HepG2 (cell line): ENCODE measurements around the gene NEAT1. TPM values are rescaled to one million over a fixed set of nuclear protein-coding genes. Genes with fewer than 3 reads are reported as not detected.
A peak's percentile ranks its signal among the peaks of the same experiment; 100 is the strongest.

Source experiments
- ATM ChIP-seq: fragments of 450-650 bp; IDR thresholded peaks from 2 replicates; pipeline ENCODE4 v1.7.1; 2017; ENCODE audit warnings: mild to moderate bottlenecking, borderline replicate concordance
- CCDC6 ChIP-seq: sonication (generic); formaldehyde crosslinking; IDR thresholded peaks from 2 replicates; pipeline ENCODE4 v1.8.1; 2022; ENCODE audit warnings: mild to moderate bottlenecking, missing genetic modification reagents, moderate library complexity
- EED ChIP-seq: sonication (generic); formaldehyde crosslinking; IDR thresholded peaks from 2 replicates; pipeline ENCODE4 v1.5.0; 2020; ENCODE audit warnings: mild to moderate bottlenecking, missing genetic modification reagents
- GPN1 ChIP-seq: sonication (generic); formaldehyde crosslinking; IDR thresholded peaks from 2 replicates; pipeline ENCODE4 v1.5.1; 2020; ENCODE audit warnings: missing genetic modification reagents, borderline replicate concordance
- HINFP ChIP-seq: sonication (generic); formaldehyde crosslinking; IDR thresholded peaks from 2 replicates; pipeline ENCODE4 v1.4.0; 2020; ENCODE audit warnings: low read depth, mild to moderate bottlenecking, missing genetic modification reagents
- HNRNPUL1 ChIP-seq: fragments of 200-400 bp; formaldehyde crosslinking; IDR thresholded peaks from 2 replicates; pipeline ENCODE4 v1.6.1; 2017; ENCODE audit warnings: low read depth, mild to moderate bottlenecking, low read length, moderate library complexity
- MYC ChIP-seq: sonication (generic); formaldehyde crosslinking; IDR thresholded peaks from 2 replicates; pipeline ENCODE4 v1.9.0; 2021; ENCODE audit warnings: missing genetic modification reagents, borderline replicate concordance
- NFIB ChIP-seq: sonication (generic); formaldehyde crosslinking; IDR thresholded peaks from 2 replicates; pipeline ENCODE4 v1.9.0; 2021; ENCODE audit warnings: missing genetic modification reagents, mild to moderate bottlenecking, borderline replicate concordance
- PRDM10 ChIP-seq: sonication (generic); formaldehyde crosslinking; IDR thresholded peaks from 2 replicates; pipeline ENCODE4 v1.4.0; 2020; ENCODE audit warnings: low read depth, missing genetic modification reagents
- RAD21 ChIP-seq: fragments of 450-650 bp; formaldehyde crosslinking; IDR thresholded peaks from 2 replicates; pipeline ENCODE4 v1.5.0; 2020; ENCODE audit warnings: mild to moderate bottlenecking
- RXRA ChIP-seq: sonication (generic); formaldehyde crosslinking; IDR thresholded peaks from 2 replicates; pipeline ENCODE4 v1.5.1; 2020; ENCODE audit warnings: missing genetic modification reagents
- SETDB1 ChIP-seq: sonication (generic); formaldehyde crosslinking; IDR thresholded peaks from 2 replicates; pipeline ENCODE4 v1.5.1; 2020; ENCODE audit warnings: missing genetic modification reagents, mild to moderate bottlenecking, borderline replicate concordance
- TP53 ChIP-seq: sonication (generic); formaldehyde crosslinking; conservative IDR thresholded peaks from 2 replicates; pipeline ENCODE4 v1.4.0; 2020; ENCODE audit warnings: missing genetic modification reagents
- ZBTB42 ChIP-seq: sonication (generic); formaldehyde crosslinking; IDR thresholded peaks from 2 replicates; pipeline ENCODE4 v1.5.0; 2020; ENCODE audit warnings: mild to moderate bottlenecking, missing genetic modification reagents
- ZMYM4 ChIP-seq: sonication (generic); formaldehyde crosslinking; IDR thresholded peaks from 2 replicates; pipeline ENCODE4 v1.8.1; 2023; ENCODE audit warnings: mild to moderate bottlenecking, missing genetic modification reagents
- ZNF235 ChIP-seq: sonication (generic); formaldehyde crosslinking; IDR thresholded peaks from 2 replicates; pipeline ENCODE4 v1.8.1; 2023; ENCODE audit warnings: mild to moderate bottlenecking, missing genetic modification reagents, borderline replicate concordance
- ZNF3 ChIP-seq: IDR thresholded peaks from 2 replicates; pipeline ENCODE4 v1.7.0; 2017; ENCODE audit warnings: inconsistent platforms
- ZNF331 ChIP-seq: sonication (generic); formaldehyde crosslinking; IDR thresholded peaks from 2 replicates; pipeline ENCODE4 v1.4.0; 2020; ENCODE audit warnings: missing genetic modification reagents
- ZNF34 ChIP-seq: sonication (generic); formaldehyde crosslinking; IDR thresholded peaks from 2 replicates; pipeline ENCODE4 v1.4.0; 2020; ENCODE audit warnings: mild to moderate bottlenecking, missing genetic modification reagents, borderline replicate concordance
- ZNF382 ChIP-seq: sonication (generic); formaldehyde crosslinking; IDR thresholded peaks from 2 replicates; pipeline ENCODE4 v1.5.0; 2020; ENCODE audit warnings: missing genetic modification reagents, mild to moderate bottlenecking, borderline replicate concordance
- ZNF563 ChIP-seq: sonication (generic); formaldehyde crosslinking; IDR thresholded peaks from 2 replicates; pipeline ENCODE4 v1.8.0; 2022; ENCODE audit warnings: mild to moderate bottlenecking, moderate library complexity, missing genetic modification reagents
- ZNF564 ChIP-seq: sonication (generic); formaldehyde crosslinking; IDR thresholded peaks from 2 replicates; pipeline ENCODE4 v1.8.1; 2023; ENCODE audit warnings: mild to moderate bottlenecking, missing genetic modification reagents
- ZNF704 ChIP-seq: sonication (generic); formaldehyde crosslinking; IDR thresholded peaks from 2 replicates; pipeline ENCODE4 v1.8.1; 2023; ENCODE audit warnings: mild to moderate bottlenecking, inconsistent platforms, moderate library complexity, missing genetic modification reagents, borderline replicate concordance
- ZSCAN22 ChIP-seq: sonication (generic); formaldehyde crosslinking; IDR thresholded peaks from 2 replicates; pipeline ENCODE4 v1.4.0; 2020; ENCODE audit warnings: mild to moderate bottlenecking, missing genetic modification reagents
- polyA plus RNA-seq, 8 experiments: library from polyadenylated mRNA; depleted of rRNA in 3 of 8; stranded (reverse) in 7 of 8; unstranded in 1 of 8; fragments of >200 nt; fragmentation: Illumina TruSeq in 4 of 8; extraction: Trizol in 4 of 8; gene quantifications; 2 replicates each; pipeline versions ENCODE4 v1.2.1 to v1.2.3, GENCODE V29; 2011 to 2016; ENCODE audit warnings: low read depth in 4 of 8, missing spikeins in 1 of 8, mixed read lengths in 1 of 8; ENCODE audit not compliant: insufficient read depth in 1 of 8
- total RNA-seq, 5 experiments: library from RNA; depleted of rRNA; stranded (reverse); fragments of >200 nt; fragmentation: Illumina TruSeq; extraction: Trizol; gene quantifications; 2 replicates each; pipeline ENCODE4 v1.2.3, GENCODE V29; 2016; ENCODE audit warnings: low read depth in 1 of 5

The NEAT1 gene
- total and polyA plus RNA-seq, 2 of the 13 experiments (the other 11 are each of a cell fraction or from before 2014, with no cell fraction given): 20.5 to 41.2 TPM

GRCh38 chr11:65386307-65387140, 36.1 kb upstream of the NEAT1 start, which contains the start of gene FRMD8 (continued):
- TF ChIP-seq ZNF704 (CRISPR knock-in tag) (peak; percentile 52; the same call in 1 of the 2 replicates), ZBTB42 (CRISPR knock-in tag) (peak; percentile 70; the same call in 1 of the 2 replicates), MYC (peak; percentile 62), TP53 (CRISPR knock-in tag) (no peak), ZNF564 (CRISPR knock-in tag) (no peak), EED (CRISPR knock-in tag) (peak; percentile 80; the same call in 1 of the 2 replicates), HINFP (CRISPR knock-in tag) (no peak; the same call in 1 of the 2 replicates), GPN1 (no peak), ZNF331 (no peak), NFIB (CRISPR knock-in tag) (no peak), RXRA (CRISPR knock-in tag) (no peak; the same call in none of the 2 replicates), ATM (no peak), ZNF235 (0 out of 2 replicates have a peak, but pooled peaks have one; percentile 59), SETDB1 (CRISPR knock-in tag) (no peak), HNRNPUL1 (no peak), RAD21 (CRISPR knock-in tag) (peak; percentile 49), ZNF563 (CRISPR knock-in tag) (peak; percentile 87; the same call in 1 of the 2 replicates), ZMYM4 (CRISPR knock-in tag) (peak; percentile 38; the same call in 1 of the 2 replicates), PRDM10 (peak; percentile 25; the same call in 1 of the 2 replicates), ZNF3 (CRISPR knock-in tag) (no peak), ZSCAN22 (CRISPR knock-in tag) (no peak; the same call in 1 of the 2 replicates), ZNF34 (peak; percentile 22; the same call in 1 of the 2 replicates), CCDC6 (CRISPR knock-in tag) (no peak), ZNF382 (CRISPR knock-in tag) (no peak)
